Measurements from ENCODE around the gene WDFY4. TPM values are rescaled to one million over a fixed set of nuclear protein-coding genes. Genes with fewer than 3 reads are reported as not detected.
A peak's percentile ranks its signal among the peaks of the same experiment; 100 is the strongest.

The WDFY4 gene
- total and polyA plus RNA-seq, 9 of the 15 experiments (the other 6 are each of a cell fraction or from before 2014, with no cell fraction given): 0.01 to 0.02 (median 0.01) TPM; not detected in 6

- no peak overlapping the region for H3K27ac ChIP-seq (ENCODE audit: extremely low read depth, low read depth, low read length)
- CTCF ChIA-PET (ENCODE audit: low intra/inter-chr PET ratio): interaction anchor here (0.7 to 1.1 kb wide), 2 partner anchors 529 to 530 kb away, joined by 3 read pairs; no protein-coding TSS in a partner anchor
Measured at GRCh38 chr10:48982584-48982983, 297.9 kb downstream of the WDFY4 start.

GRCh38 chr10:48983648-48984351, 299.1 kb downstream of the WDFY4 start:
- Histone ChIP-seq H3K27me3 (ENCODE audit: control insufficient read depth in 2 of 2, insufficient read depth in 2 of 2, low read length in 2 of 2) (peaks cover 0 to 22% of the 10 kb centered on the region in 2 experiments; a peak in 3 of 5 replicates), H3K27ac (ENCODE audit: extremely low read depth, low read depth, low read length) (no peak overlapping the region), H3K9me1 (ENCODE audit: control insufficient read depth, insufficient read depth, low read length) (no peaks in the 10 kb centered on the region), H3K36me3 (ENCODE audit: control insufficient read depth, insufficient read depth, low read length) (no peaks in the 10 kb centered on the region), H3K9me3 (replicated peaks; ENCODE audit: control insufficient read depth, insufficient read depth, low read depth, low read length) (no peaks in the 10 kb centered on the region), H3K9ac (ENCODE audit: insufficient read depth in 1 of 2, low read depth in 2 of 2, low read length in 2 of 2) (no peak overlapping the region), H4K20me1 (replicated peaks; ENCODE audit: control insufficient read depth, insufficient read depth, low read length) (no peaks in the 10 kb centered on the region), H3K79me2 (ENCODE audit: control insufficient read depth, insufficient read depth, low read length) (no peaks in the 10 kb centered on the region), H3K4me2 (ENCODE audit: insufficient read depth, low read length) (no peak overlapping the region), H3K4me1 (replicated peaks in 1 of 2; ENCODE audit: control insufficient read depth in 2 of 2, insufficient read depth in 2 of 2, low read length in 2 of 2) (peaks cover 4 to 9% of the 10 kb centered on the region in 2 experiments; a peak in 2 of 5 replicates), H3K4me3 (no peak overlapping the region), H2AFZ (ENCODE audit: low read depth, low read length) (no peak overlapping the region)
- DNase-seq (ENCODE audit: extremely low read depth in 1 of 4, low spot score in 3 of 4) (no peak), ATAC-seq (no peak), FAIRE-seq (no peak)
- intact Hi-C loops (cut with micrococcal nuclease): loop anchor here (5.0 kb wide), 2 partner anchors 134 to 424 kb away; partner anchors contain the start of gene VSTM4
- ChIA-PET POLR2A (interaction anchor here (0.5 kb wide), 1 partner anchor 334 kb away, joined by 3 read pairs; no protein-coding TSS in a partner anchor), CTCF (ENCODE audit: low intra/inter-chr PET ratio) (interaction anchor here (1.0 kb wide), 1 partner anchor 529 kb away, joined by 3 read pairs; no protein-coding TSS in a partner anchor)
- 6% methylated on average over 5 of the region's 5 CpGs for WGBS (ENCODE audit: insufficient coverage, low coverage, missing lambda C conversion rate)
- in situ Hi-C loops (cut with MboI): no loop called here
- BruUV-seq (replicated peaks): no TSS peak
- no peak for TF ChIP-seq BCOR (IDR thresholded peaks at IDR 0.05)
- TF ChIP-seq ZNF589 (CRISPR knock-in tag; IDR thresholded peaks at IDR 0.05; ENCODE audit: low read depth): no peak
- no peak for TF ChIP-seq SMARCA4 (IDR thresholded peaks at IDR 0.05)
- TF ChIP-seq DACH1 (IDR thresholded peaks at IDR 0.05; ENCODE audit: partially characterized antibody): no peak
- TF ChIP-seq ZBTB5 (IDR thresholded peaks at IDR 0.05): no peak
- no peak for TF ChIP-seq PCBP1 (IDR thresholded peaks at IDR 0.05; ENCODE audit: low read depth, low read length, poor library complexity, severe bottlenecking)
- TF ChIP-seq GATAD2B (IDR thresholded peaks at IDR 0.05; ENCODE audit: borderline replicate concordance): no peak
- peak in 2 of 3 experiments; percentile 15 to 19; a peak in 1 of 6 replicates for TF ChIP-seq CTCF (IDR thresholded peaks at IDR 0.05 in 2 of 3, conservative IDR thresholded peaks at IDR 0.05 in 1 of 3; ENCODE audit: insufficient read depth in 2 of 3, low read depth in 1 of 3, low read length in 3 of 3)
- TF ChIP-seq ZNF24 (IDR thresholded peaks at IDR 0.05): no peak

More at GRCh38 chr10:48982584-48982983, 297.9 kb downstream of the WDFY4 start:
- DNase-seq (ENCODE audit: extremely low read depth in 1 of 4, low spot score in 3 of 4): no peak
- Histone ChIP-seq H3K79me2 (ENCODE audit: control insufficient read depth, insufficient read depth, low read length) (no peaks in the 10 kb centered on the region), H3K9me1 (ENCODE audit: control insufficient read depth, insufficient read depth, low read length) (no peaks in the 10 kb centered on the region), H3K9me3 (replicated peaks; ENCODE audit: control insufficient read depth, insufficient read depth, low read depth, low read length) (no peaks in the 10 kb centered on the region), H2AFZ (ENCODE audit: low read depth, low read length) (no peak overlapping the region), H3K4me2 (ENCODE audit: insufficient read depth, low read length) (no peak overlapping the region), H4K20me1 (replicated peaks; ENCODE audit: control insufficient read depth, insufficient read depth, low read length) (0 out of 2 replicates have a peak, but pooled peaks cover 4% of the 10 kb centered on the region), H3K4me3 (no peak overlapping the region), H3K27me3 (ENCODE audit: control insufficient read depth in 2 of 2, insufficient read depth in 2 of 2, low read length in 2 of 2) (peaks cover 0 to 22% of the 10 kb centered on the region in 2 experiments; a peak in 3 of 5 replicates), H3K4me1 (replicated peaks in 1 of 2; ENCODE audit: control insufficient read depth in 2 of 2, insufficient read depth in 2 of 2, low read length in 2 of 2) (peaks cover 4 to 9% of the 10 kb centered on the region in 2 experiments; a peak in 2 of 5 replicates), H3K36me3 (ENCODE audit: control insufficient read depth, insufficient read depth, low read length) (no peaks in the 10 kb centered on the region), H3K9ac (ENCODE audit: insufficient read depth in 1 of 2, low read depth in 2 of 2, low read length in 2 of 2) (no peak overlapping the region)
- no peak for ATAC-seq
- intact Hi-C loops (cut with micrococcal nuclease): loop anchor here (5.0 kb wide), 2 partner anchors 135 to 425 kb away; partner anchors contain the start of gene VSTM4
- no peak for TF ChIP-seq FIP1L1 (IDR thresholded peaks at IDR 0.05; ENCODE audit: low read depth, low read length, poor library complexity, severe bottlenecking)
- TF ChIP-seq FOXM1 (IDR thresholded peaks at IDR 0.05; ENCODE audit: low read depth): no peak
- no peak for TF ChIP-seq FOXM1 (CRISPR knock-in tag; IDR thresholded peaks at IDR 0.05; ENCODE audit: low read depth)
- TF ChIP-seq XRCC3 (IDR thresholded peaks at IDR 0.05): no peak
- no peak for TF ChIP-seq ZNF197 (CRISPR knock-in tag; IDR thresholded peaks at IDR 0.05; ENCODE audit: low read depth)
- TF ChIP-seq KLF10 (CRISPR knock-in tag; IDR thresholded peaks at IDR 0.05): no peak
- no TSS peak for BruUV-seq (replicated peaks)
- POLR2A ChIA-PET: interaction anchor here (0.6 to 1.1 kb wide), 2 partner anchors 316 to 463 kb away, joined by 3 to 4 read pairs; no protein-coding TSS in a partner anchor
- WGBS (ENCODE audit: insufficient coverage, low coverage, missing lambda C conversion rate): 8% methylated on average over 5 of the region's 5 CpGs
- in situ Hi-C loops (cut with MboI): no loop called here
- FAIRE-seq: no peak
